H1 (cell line): ENCODE results near the gene DNAJC16. TPM values are rescaled to one million over a fixed set of nuclear protein-coding genes. Genes with fewer than 3 reads are reported as not detected.

ENCODE experiments used
- CTCF ChIA-PET: fragments of 300-600 bp; sonication (Branson Sonifier 250); formaldehyde crosslinking; loops from one replicate; lab custom pipeline; 2021; ENCODE audit not compliant: partially characterized antibody; lab: Charles Lee
- POLR2A ChIA-PET: fragments of 300-600 bp; sonication (Branson Sonifier 250); formaldehyde crosslinking; loops from one replicate; lab custom pipeline; 2021; ENCODE audit warnings: inconsistent platforms; ENCODE audit not compliant: partially characterized antibody; lab: Charles Lee
- DNase-seq, 2 experiments: peaks; one replicate each; pipeline versions ENCODE4 v3.0.0 to v3.0.0-alpha.2; 2010 to 2022; ENCODE audit warnings: low spot score in 2 of 2, low read depth in 1 of 2, mixed read lengths in 1 of 2
- FAIRE-seq: peaks from 2 replicates; lab custom pipeline; 2011; peaks lifted over from hg19 to GRCh38; lab: Jason Lieb, UNC
- H2AFZ ChIP-seq: 2 replicates; pipeline ENCODE4 v1.8.1; 2012; ENCODE audit warnings: low read length, inconsistent platforms
- H2AK5ac ChIP-seq: 2 replicates; pipeline ENCODE4 v1.6.1; 2013; ENCODE audit warnings: low read depth, low read length
- H2BK120ac ChIP-seq: replicated peaks from 2 replicates; pipeline ENCODE3; 2013; ENCODE audit warnings: low read depth, low read length, inconsistent platforms
- H2BK12ac ChIP-seq: 2 replicates; pipeline ENCODE4 v1.6.1; 2013; ENCODE audit warnings: low read depth, low read length
- H2BK15ac ChIP-seq: 2 replicates; pipeline ENCODE4 v1.6.1; 2013; ENCODE audit warnings: low read length
- H2BK20ac ChIP-seq: 2 replicates; pipeline ENCODE4 v1.6.1; 2013; ENCODE audit warnings: low read length
- H2BK5ac ChIP-seq: 2 replicates; pipeline ENCODE4 v1.6.1; 2013; ENCODE audit warnings: low read depth, low read length
- H3K14ac ChIP-seq: 2 replicates; pipeline ENCODE4 v1.6.1; 2013; ENCODE audit warnings: inconsistent platforms; ENCODE audit not compliant: insufficient read length
- H3K18ac ChIP-seq: 2 replicates; pipeline ENCODE4 v1.6.1; 2013; ENCODE audit warnings: low read length; ENCODE audit errors: extremely low read depth
- H3K23ac ChIP-seq: 2 replicates; pipeline ENCODE4 v1.6.1; 2013; ENCODE audit warnings: inconsistent platforms; ENCODE audit not compliant: insufficient read length
- H3K23me2 ChIP-seq: 2 replicates; pipeline ENCODE4 v1.6.1; 2013; ENCODE audit warnings: low read depth, low read length
- H3K27ac ChIP-seq: 2 replicates; pipeline ENCODE4 v1.6.1; 2011; ENCODE audit warnings: low read depth, low read length, inconsistent platforms
- H3K27me3 ChIP-seq, 4 experiments: replicated peaks in 1 of 4; 1 replicate in 1 of 4; 2 replicates in 3 of 4; pipeline versions ENCODE4 v1.6.1 to v1.8.1; 2011 to 2013; ENCODE audit warnings: low read length in 3 of 4, mild to moderate bottlenecking in 3 of 4, inconsistent platforms in 2 of 4, mixed read lengths in 2 of 4, moderate library complexity in 1 of 4; ENCODE audit not compliant: control insufficient read depth in 3 of 4, insufficient read depth in 3 of 4; ENCODE audit errors: extremely low read depth in 1 of 4
- H3K36me3 ChIP-seq, 4 experiments: 2 replicates each; pipeline versions ENCODE4 v1.6.1 to v1.8.1; 2011 to 2013; ENCODE audit warnings: mild to moderate bottlenecking in 4 of 4, low read length in 3 of 4, moderate library complexity in 2 of 4, control low read depth in 1 of 4, inconsistent platforms in 1 of 4; ENCODE audit not compliant: insufficient read depth in 4 of 4, control insufficient read depth in 2 of 4
- H3K4ac ChIP-seq: replicated peaks from 2 replicates; pipeline ENCODE3; 2013; ENCODE audit warnings: low read length, low read depth, mixed read lengths, inconsistent platforms; ENCODE audit not compliant: insufficient read length
- H3K4me1 ChIP-seq, 4 experiments: replicated peaks in 1 of 4; 1 replicate in 1 of 4; 2 replicates in 3 of 4; pipeline versions ENCODE4 v1.6.1 to v1.8.1; 2011 to 2013; ENCODE audit warnings: low read length in 3 of 4, inconsistent platforms in 2 of 4, mixed read lengths in 1 of 4; ENCODE audit not compliant: insufficient read depth in 4 of 4, control insufficient read depth in 3 of 4
- H3K4me2 ChIP-seq, 2 experiments: 2 replicates each; pipeline versions ENCODE4 v1.6.1 to v1.8.1; 2011 to 2013; ENCODE audit warnings: low read depth in 2 of 2, low read length in 2 of 2, control low read depth in 1 of 2, inconsistent platforms in 1 of 2, mild to moderate bottlenecking in 1 of 2; ENCODE audit not compliant: insufficient read depth in 1 of 2
- H3K4me3 ChIP-seq, 4 experiments: fragments of 200-600, 300-600 bp in 1 of 4; sonication (generic), shearing (Covaris generic), sonication (Bioruptor Twin) in 1 of 4; 2 replicates each; pipeline versions ENCODE4 v1.5.1 to v1.8.1; 2011 to 2016; ENCODE audit warnings: low read length in 4 of 4, low read depth in 3 of 4, control low read depth in 2 of 4, inconsistent platforms in 2 of 4, mild to moderate bottlenecking in 2 of 4, mixed read lengths in 1 of 4, moderate library complexity in 1 of 4; ENCODE audit not compliant: insufficient read depth in 2 of 4; ENCODE audit errors: extremely low read depth in 1 of 4
- H3K56ac ChIP-seq: replicated peaks from 2 replicates; pipeline ENCODE3; 2013; ENCODE audit warnings: low read depth, mild to moderate bottlenecking, mixed read lengths, low read length, inconsistent platforms; ENCODE audit not compliant: insufficient read length
- H3K79me1 ChIP-seq: 2 replicates; pipeline ENCODE4 v1.6.1; 2013; ENCODE audit warnings: low read depth, low read length, control low read depth
- H3K79me2 ChIP-seq, 2 experiments: 2 replicates each; pipeline versions ENCODE4 v1.6.1 to v1.8.1; 2012 to 2013; ENCODE audit warnings: low read length in 2 of 2, mild to moderate bottlenecking in 2 of 2, inconsistent platforms in 1 of 2; ENCODE audit not compliant: insufficient read depth in 2 of 2, control insufficient read depth in 1 of 2
- H3K9ac ChIP-seq, 4 experiments: replicated peaks in 1 of 4; 1 replicate in 1 of 4; 2 replicates in 3 of 4; pipeline versions ENCODE4 v1.6.1 to v1.8.1; 2011 to 2013; ENCODE audit warnings: low read depth in 3 of 4, low read length in 3 of 4, control low read depth in 2 of 4, mild to moderate bottlenecking in 2 of 4, moderate library complexity in 2 of 4, inconsistent platforms in 1 of 4; ENCODE audit errors: extremely low read depth in 1 of 4
- H3K9me3 ChIP-seq, 2 experiments: 2 replicates each; pipeline versions ENCODE4 v1.6.1 to v1.8.1; 2012 to 2013; ENCODE audit warnings: mild to moderate bottlenecking in 2 of 2, moderate library complexity in 2 of 2, control low read depth in 1 of 2, inconsistent platforms in 1 of 2, low read depth in 1 of 2, low read length in 1 of 2, mixed read lengths in 1 of 2; ENCODE audit not compliant: insufficient read depth in 2 of 2
- H4K20me1 ChIP-seq, 2 experiments: replicated peaks in 1 of 2; 2 replicates each; pipeline versions ENCODE3 to v1.8.1; 2011 to 2013; ENCODE audit warnings: inconsistent platforms in 2 of 2, low read length in 2 of 2, mild to moderate bottlenecking in 1 of 2; ENCODE audit not compliant: insufficient read depth in 2 of 2, control insufficient read depth in 1 of 2
- H4K5ac ChIP-seq: 2 replicates; pipeline ENCODE4 v1.6.1; 2013; ENCODE audit warnings: low read length, low read depth, mixed read lengths, inconsistent platforms; ENCODE audit not compliant: insufficient read length
- H4K8ac ChIP-seq: 2 replicates; pipeline ENCODE4 v1.8.0; 2013; ENCODE audit warnings: mild to moderate bottlenecking, moderate library complexity, low read length, inconsistent platforms; ENCODE audit not compliant: insufficient read depth; ENCODE audit errors: extremely low read depth
- H4K91ac ChIP-seq: replicated peaks from 2 replicates; pipeline ENCODE3; 2013; ENCODE audit warnings: low read length, mixed read lengths, inconsistent platforms; ENCODE audit not compliant: insufficient read length
- ATF3 ChIP-seq: IDR thresholded peaks from 2 replicates; pipeline ENCODE4 v1.6.1; 2011; ENCODE audit warnings: low read depth, mild to moderate bottlenecking, low read length; ENCODE audit not compliant: insufficient read depth
- CHD1 ChIP-seq: IDR thresholded peaks from 2 replicates; pipeline ENCODE4 v1.6.1; 2012; ENCODE audit warnings: low read depth, low read length, improper control_type of control experiment
- CREB1 ChIP-seq: IDR thresholded peaks from 2 replicates; pipeline ENCODE4 v1.6.1; 2012; ENCODE audit warnings: inconsistent platforms
- HDAC6 ChIP-seq: IDR thresholded peaks from one replicate; pipeline ENCODE4 v1.7.1; 2012; ENCODE audit warnings: low read depth, mild to moderate bottlenecking, inconsistent platforms, low read length, moderate library complexity
- RAD21 ChIP-seq, 2 experiments: IDR thresholded peaks in 1 of 2; conservative IDR thresholded peaks in 1 of 2; 2 replicates each; pipeline ENCODE4 v1.6.1; 2011; ENCODE audit warnings: low read depth in 2 of 2, low read length in 2 of 2, improper control_type of control experiment in 1 of 2, inconsistent platforms in 1 of 2, mild to moderate bottlenecking in 1 of 2, moderate library complexity in 1 of 2
- RBBP5 ChIP-seq: IDR thresholded peaks from 2 replicates; pipeline ENCODE4 v1.7.1; 2012; ENCODE audit warnings: low read depth, mild to moderate bottlenecking, inconsistent platforms, low read length, moderate library complexity, borderline replicate concordance
- SAP30 ChIP-seq: fragments of 300-600 bp; sonication (generic); IDR thresholded peaks from 2 replicates; pipeline ENCODE4 v1.7.1; 2012; ENCODE audit warnings: low read length, moderate library complexity, mild to moderate bottlenecking, inconsistent platforms; ENCODE audit not compliant: insufficient read depth, insufficient replicate concordance
- SP1 ChIP-seq: IDR thresholded peaks from 2 replicates; pipeline ENCODE4 v1.6.1; 2011; ENCODE audit warnings: low read depth, low read length
- YY1 ChIP-seq: IDR thresholded peaks from 2 replicates; pipeline ENCODE4 v1.6.1; 2011; ENCODE audit warnings: low read depth, mild to moderate bottlenecking, low read length
- ZNF274 ChIP-seq: IDR thresholded peaks from 2 replicates; pipeline ENCODE4 v1.7.0; 2012; ENCODE audit warnings: low read length, borderline replicate concordance; ENCODE audit errors: extremely low read depth
- WGBS, 2 experiments: shearing (Covaris generic) in 1 of 2; methylation state at CpG; one replicate each; pipeline versions ENCODE4 v1.1.6 to v1.1.7; 2013 to 2015; ENCODE audit warnings: low lambda C conversion rate in 2 of 2, mixed read lengths in 2 of 2, inconsistent platforms in 1 of 2, low coverage in 1 of 2, missing lambda C conversion rate in 1 of 2; ENCODE audit not compliant: insufficient replicate concordance in 2 of 2, insufficient coverage in 1 of 2, insufficient read length in 1 of 2; ENCODE audit errors: extremely low coverage in 1 of 2, missing lambda C conversion rate in 1 of 2; 5-methylcytosine and 5-hydroxymethylcytosine counted together
- polyA plus RNA-seq, 7 experiments: library from polyadenylated mRNA; depleted of rRNA in 3 of 7; stranded (reverse) in 5 of 7; unstranded in 2 of 7; fragments of >200 nt in 5 of 7; fragments of 200-250 nt in 2 of 7; gene quantifications; 1 replicate in 5 of 7; 2 replicates in 1 of 7; 4 replicates in 1 of 7; pipeline versions ENCODE4 v1.2.1 to v1.2.3, GENCODE V29; 2011 to 2013; ENCODE audit warnings: missing spikeins in 2 of 7, mixed read lengths in 2 of 7
- total RNA-seq: library from RNA; stranded (reverse); fragmentation: NEBNext Ultra II Directional; extraction: Animal tissue kit (Norgen Biotek cat#: 25700); gene quantifications from 2 replicates; pipeline ENCODE4 v1.2.1, GENCODE V29; 2021

Gene DNAJC16
- total and polyA plus RNA-seq, 2 of the 8 experiments (the other 6 are each of a cell fraction or from before 2014, with no cell fraction given), result 7.9 to 23.3 TPM

DNA sequence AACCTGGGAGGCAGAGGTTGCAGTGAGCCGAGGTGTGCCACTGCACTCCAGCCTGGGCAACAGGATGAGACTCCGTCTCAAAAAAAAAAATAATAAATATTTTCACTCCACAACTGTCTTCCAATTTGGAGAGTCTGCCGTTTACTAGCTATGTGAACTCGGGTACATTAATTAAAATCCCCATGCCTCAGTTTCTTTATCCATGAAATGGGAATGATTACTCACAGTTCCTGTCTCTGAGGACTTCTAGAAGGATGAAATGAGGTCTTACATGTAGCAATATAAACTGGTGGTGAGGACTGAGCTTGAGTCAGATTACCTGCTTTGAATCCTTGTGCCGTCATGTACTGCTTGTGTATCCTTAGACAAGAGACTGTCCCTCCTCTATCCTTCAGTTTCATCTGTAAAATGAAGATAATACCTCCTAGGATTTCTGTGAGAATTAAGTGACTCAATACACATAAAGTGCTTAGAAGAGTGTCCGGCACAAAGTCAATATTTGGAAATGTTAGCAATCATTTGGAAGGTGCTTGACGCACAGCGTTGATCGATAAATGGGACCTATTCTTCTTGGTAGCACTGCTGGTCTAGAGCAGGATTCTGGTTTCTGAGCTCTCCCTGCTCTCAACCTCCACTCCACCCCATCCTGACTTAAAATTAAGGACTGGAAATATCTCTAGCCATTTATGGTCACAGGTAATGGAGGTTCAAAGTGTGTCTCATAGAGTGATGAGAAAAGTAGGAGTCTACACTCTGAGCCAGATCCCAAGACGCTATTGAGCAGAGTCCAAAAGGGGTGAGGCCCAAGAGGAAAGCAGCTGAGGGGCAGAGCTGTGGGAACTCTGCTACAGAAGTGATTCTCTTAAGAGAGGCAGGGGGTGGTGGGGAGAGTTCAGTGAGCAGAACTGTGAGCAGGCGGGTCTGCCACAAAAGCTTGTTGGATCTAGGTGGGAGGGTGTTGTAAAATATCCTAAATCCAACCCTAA is 79.0 kb downstream of the DNAJC16 start:
- Histone ChIP-seq H4K8ac (no peak overlapping the region), H3K14ac (no peak overlapping the region), H3K18ac (no peak overlapping the region), H3K27ac (no peak overlapping the region), H4K5ac (no peak overlapping the region), H3K23me2 (peaks cover 9% of the 10 kb centered on the region; the same call in 1 of the 2 replicates), H3K36me3 (no peaks in the 10 kb centered on the region), H2BK15ac (no peak overlapping the region), H2BK5ac (no peak overlapping the region), H2BK20ac (no peak overlapping the region), H2AFZ (no peak overlapping the region), H2BK12ac (no peak overlapping the region), H3K9ac (no peak overlapping the region), H3K27me3 (peaks cover 2 to 11% (median 9%) of the 10 kb centered on the region in 4 experiments), H3K4me1 (peaks cover 0 to 7% (median 4%) of the 10 kb centered on the region in 4 experiments; a peak in 3 of 7 replicates), H3K56ac (no peak overlapping the region), H3K23ac (no peak overlapping the region), H4K91ac (no peak overlapping the region), H3K4ac (no peak overlapping the region), H4K20me1 (no peaks in the 10 kb centered on the region), H3K79me1 (no peaks in the 10 kb centered on the region), H3K4me3 (no peak overlapping the region), H3K9me3 (no peaks in the 10 kb centered on the region; a peak in 1 of 4 replicates), H2AK5ac (no peak overlapping the region), H2BK120ac (no peak overlapping the region), H3K79me2 (no peaks in the 10 kb centered on the region), H3K4me2 (no peak overlapping the region)
- DNase-seq (no peak), FAIRE-seq (no peak)
- WGBS, 2 experiments, result 82% methylated on average over 11 of the region's 11 CpGs; no CpG with 5 or more reads in 1 of the 2 experiments
- ChIA-PET POLR2A (interaction anchor here (1.2 to 4.4 kb wide), 2 partner anchors 9 to 12 kb away, joined by 3 to 37 read pairs; partner anchors contain the start of gene DDI2), CTCF (interaction anchor here (0.7 to 1.9 kb wide), 4 partner anchors 11 to 186 kb away, joined by 3 to 8 read pairs (median 4); no protein-coding TSS in a partner anchor)
- TF ChIP-seq YY1 (no peak), RAD21 (IDR thresholded peaks at IDR 0.05 in 1 of 2, conservative IDR thresholded peaks at IDR 0.05 in 1 of 2; ENCODE audit: low read depth in 2 of 2, low read length in 2 of 2) (no peak), CHD1 (no peak), RBBP5 (no peak), ZNF274 (no peak), ATF3 (no peak), CREB1 (no peak), HDAC6 (no peak), SP1 (no peak), SAP30 (no peak)
